SK-N-SH treated with all-trans-retinoic acid at 6 μM for 48 hours (cell line): ENCODE measurements around the gene LCA5.

Experiments used
- ARNTL ChIP-seq: fragments of 450-650 bp; formaldehyde crosslinking; IDR thresholded peaks from 2 replicates; pipeline ENCODE4 v1.5.0; 2020; ENCODE audit warnings: low read depth, mild to moderate bottlenecking, moderate library complexity, borderline replicate concordance
- BACH2 ChIP-seq: fragments of 250-450 bp; sonication (Bioruptor Pico); IDR thresholded peaks from 2 replicates; pipeline ENCODE4 v1.9.0; 2021; ENCODE audit warnings: mild to moderate bottlenecking, borderline replicate concordance
- CREB5 ChIP-seq: fragments of 250-450 bp; sonication (Bioruptor Pico); IDR thresholded peaks from 2 replicates; pipeline ENCODE4 v1.5.1; 2020; ENCODE audit warnings: low read depth, mild to moderate bottlenecking, moderate library complexity
- GLIS3 ChIP-seq: fragments of 250-450 bp; sonication (Bioruptor Pico); IDR thresholded peaks from 2 replicates; pipeline ENCODE4 v1.5.0; 2020; ENCODE audit warnings: mild to moderate bottlenecking, moderate library complexity
- SNAI2 ChIP-seq: fragments of 250-450 bp; sonication (Bioruptor Pico); IDR thresholded peaks from 2 replicates; pipeline ENCODE4 v1.5.0; 2020; ENCODE audit warnings: mild to moderate bottlenecking, moderate library complexity
- TOX ChIP-seq: fragments of 250-450 bp; sonication (Bioruptor Pico); IDR thresholded peaks from 2 replicates; pipeline ENCODE4 v1.8.0; 2021; ENCODE audit warnings: mild to moderate bottlenecking, moderate library complexity, borderline replicate concordance
- TSHZ2 ChIP-seq: fragments of 250-450 bp; sonication (Bioruptor Pico); IDR thresholded peaks from 2 replicates; pipeline ENCODE4 v1.5.0; 2020; ENCODE audit warnings: mild to moderate bottlenecking, moderate library complexity
- ZC3H10 ChIP-seq: fragments of 250-450 bp; sonication (Bioruptor Pico); IDR thresholded peaks from 2 replicates; pipeline ENCODE4 v1.5.1; 2021; ENCODE audit warnings: mild to moderate bottlenecking, moderate library complexity
- ZFP3 ChIP-seq: fragments of 250-450 bp; sonication (Bioruptor Pico); IDR thresholded peaks from 2 replicates; pipeline ENCODE4 v1.5.0; 2020; ENCODE audit warnings: mild to moderate bottlenecking, moderate library complexity
- ZNF8 ChIP-seq: fragments of 450-650 bp; formaldehyde crosslinking; IDR thresholded peaks from 2 replicates; pipeline ENCODE4 v1.5.0; 2020; ENCODE audit warnings: mild to moderate bottlenecking, moderate library complexity
- TF ChIP-seq, protein P1 (sequence below): fragments of 250-450 bp; sonication (Bioruptor Pico); IDR thresholded peaks from 2 replicates; pipeline ENCODE4 v1.8.0; 2020; ENCODE audit warnings: mild to moderate bottlenecking, moderate library complexity, borderline replicate concordance

DNA sequence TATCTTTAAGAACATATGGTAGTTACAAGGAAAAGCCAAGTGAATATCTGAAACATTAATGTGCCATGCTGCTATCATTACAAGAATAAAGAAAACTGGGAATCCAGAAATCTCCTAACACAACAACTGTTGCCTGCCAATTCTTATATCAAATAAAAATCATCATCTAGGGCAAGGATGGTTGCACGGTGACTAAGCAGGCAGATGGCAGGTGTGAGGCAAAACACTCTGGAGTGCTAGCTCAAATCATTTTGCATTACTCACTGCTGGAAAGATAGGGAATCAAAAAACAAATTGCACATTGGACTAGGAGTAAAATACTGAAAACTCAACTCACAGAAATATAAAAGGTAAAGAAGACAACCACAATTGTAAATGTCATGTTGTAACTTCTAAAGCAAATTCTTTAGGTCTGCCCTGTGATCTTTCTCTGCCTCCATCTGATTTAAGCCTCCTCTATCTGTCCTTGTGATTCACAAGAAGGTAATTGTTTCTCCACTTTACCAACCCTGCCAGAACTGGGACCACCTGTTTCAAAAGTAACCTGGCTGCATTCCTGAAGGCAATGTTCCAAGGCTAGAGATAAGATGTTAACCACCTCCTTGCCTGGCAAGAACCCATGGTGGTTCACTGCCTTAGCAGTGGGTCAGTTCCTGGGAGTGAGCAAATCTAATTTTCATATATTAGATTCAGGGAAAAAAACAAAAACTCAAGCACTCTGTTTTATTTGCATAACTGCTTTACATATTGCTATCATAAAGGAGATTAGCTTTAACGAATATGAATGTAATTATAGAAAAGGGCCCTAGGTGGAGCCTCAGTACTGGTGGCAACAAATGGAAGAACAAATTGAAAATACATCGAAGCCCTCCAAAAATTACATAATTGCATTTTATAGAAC, 33.1 kb upstream of the LCA5 start:
- TF ChIP-seq BACH2 (no peak), SNAI2 (no peak), GLIS3 (CRISPR knock-in tag) (no peak), CREB5 (CRISPR knock-in tag) (no peak), ZC3H10 (CRISPR knock-in tag) (no peak), ARNTL (no peak), ZNF8 (CRISPR knock-in tag) (no peak), ZFP3 (no peak), TSHZ2 (CRISPR knock-in tag) (no peak), TOX (CRISPR knock-in tag) (no peak)
- TF ChIP-seq, protein P1, sequence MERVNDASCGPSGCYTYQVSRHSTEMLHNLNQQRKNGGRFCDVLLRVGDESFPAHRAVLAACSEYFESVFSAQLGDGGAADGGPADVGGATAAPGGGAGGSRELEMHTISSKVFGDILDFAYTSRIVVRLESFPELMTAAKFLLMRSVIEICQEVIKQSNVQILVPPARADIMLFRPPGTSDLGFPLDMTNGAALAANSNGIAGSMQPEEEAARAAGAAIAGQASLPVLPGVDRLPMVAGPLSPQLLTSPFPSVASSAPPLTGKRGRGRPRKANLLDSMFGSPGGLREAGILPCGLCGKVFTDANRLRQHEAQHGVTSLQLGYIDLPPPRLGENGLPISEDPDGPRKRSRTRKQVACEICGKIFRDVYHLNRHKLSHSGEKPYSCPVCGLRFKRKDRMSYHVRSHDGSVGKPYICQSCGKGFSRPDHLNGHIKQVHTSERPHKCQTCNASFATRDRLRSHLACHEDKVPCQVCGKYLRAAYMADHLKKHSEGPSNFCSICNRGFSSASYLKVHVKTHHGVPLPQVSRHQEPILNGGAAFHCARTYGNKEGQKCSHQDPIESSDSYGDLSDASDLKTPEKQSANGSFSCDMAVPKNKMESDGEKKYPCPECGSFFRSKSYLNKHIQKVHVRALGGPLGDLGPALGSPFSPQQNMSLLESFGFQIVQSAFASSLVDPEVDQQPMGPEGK (CRISPR knock-in tag), result no peak
